ENCODE results near the gene NHERF2. TPM values are rescaled to one million over a fixed set of nuclear protein-coding genes. Genes with fewer than 3 reads are reported as not detected.
A peak's percentile ranks its signal among the peaks of the same experiment; 100 is the strongest.

NHERF2 gene
- total and polyA plus RNA-seq, 9 of the 15 experiments (the other 6 are each of a cell fraction or from before 2014, with no cell fraction given): 0.15 to 42.0 (median 12.5) TPM

GRCh38 chr16:1983544-1984346 lies 43.0 kb upstream of the NHERF2 start, which contains the start of gene GFER (continued):
- TF ChIP-seq PRDM10 (IDR thresholded peaks at IDR 0.05; ENCODE audit: partially characterized antibody) (no peak), ZNF609 (CRISPR knock-in tag; IDR thresholded peaks at IDR 0.05; ENCODE audit: borderline replicate concordance) (peak; percentile 50; the same call in 1 of the 2 replicates), NR2C2 (CRISPR knock-in tag; IDR thresholded peaks at IDR 0.05) (peak; percentile 87), NR2C2 (tag; IDR thresholded peaks at IDR 0.05) (peak; percentile 99), ZNF121 (CRISPR knock-in tag; conservative IDR thresholded peaks at IDR 0.05) (no peak), ZNF589 (CRISPR knock-in tag; IDR thresholded peaks at IDR 0.05; ENCODE audit: low read depth) (peak; percentile 93), PATZ1 (CRISPR knock-in tag; IDR thresholded peaks at IDR 0.05; ENCODE audit: borderline replicate concordance) (no peak), ZSCAN32 (CRISPR knock-in tag; IDR thresholded peaks at IDR 0.05) (no peak), MYBL2 (IDR thresholded peaks at IDR 0.05; ENCODE audit: low read depth) (no peak), MYBL2 (CRISPR knock-in tag; IDR thresholded peaks at IDR 0.05; ENCODE audit: borderline replicate concordance) (no peak), KLF6 (CRISPR knock-in tag; IDR thresholded peaks at IDR 0.05; ENCODE audit: borderline replicate concordance) (no peak), ZNF174 (CRISPR knock-in tag; IDR thresholded peaks at IDR 0.05) (no peak), MCM2 (IDR thresholded peaks at IDR 0.05; ENCODE audit: low read depth) (no peak), NR4A1 (CRISPR knock-in tag; IDR thresholded peaks at IDR 0.05) (peak; percentile 79; the same call in 1 of the 2 replicates), NR4A1 (tag; IDR thresholded peaks at IDR 0.05) (peak; percentile 71), SAFB2 (IDR thresholded peaks at IDR 0.05; ENCODE audit: borderline replicate concordance, low read depth, low read length, severe bottlenecking) (no peak), MTA1 (IDR thresholded peaks at IDR 0.05; ENCODE audit: borderline replicate concordance) (no peak)

Measured in K562 (cell line).